NOMO-1 treated with DMSO at 0.1 percent for 48 hours (cell line): Measurements from ENCODE around the gene FOXO3.

Experiments used
- DNase-seq: peaks from one replicate; lab custom pipeline; 2025; ENCODE audit not compliant: unreplicated experiment; lab: John Stamatoyannopoulos, UW

Gene FOXO3

DNA sequence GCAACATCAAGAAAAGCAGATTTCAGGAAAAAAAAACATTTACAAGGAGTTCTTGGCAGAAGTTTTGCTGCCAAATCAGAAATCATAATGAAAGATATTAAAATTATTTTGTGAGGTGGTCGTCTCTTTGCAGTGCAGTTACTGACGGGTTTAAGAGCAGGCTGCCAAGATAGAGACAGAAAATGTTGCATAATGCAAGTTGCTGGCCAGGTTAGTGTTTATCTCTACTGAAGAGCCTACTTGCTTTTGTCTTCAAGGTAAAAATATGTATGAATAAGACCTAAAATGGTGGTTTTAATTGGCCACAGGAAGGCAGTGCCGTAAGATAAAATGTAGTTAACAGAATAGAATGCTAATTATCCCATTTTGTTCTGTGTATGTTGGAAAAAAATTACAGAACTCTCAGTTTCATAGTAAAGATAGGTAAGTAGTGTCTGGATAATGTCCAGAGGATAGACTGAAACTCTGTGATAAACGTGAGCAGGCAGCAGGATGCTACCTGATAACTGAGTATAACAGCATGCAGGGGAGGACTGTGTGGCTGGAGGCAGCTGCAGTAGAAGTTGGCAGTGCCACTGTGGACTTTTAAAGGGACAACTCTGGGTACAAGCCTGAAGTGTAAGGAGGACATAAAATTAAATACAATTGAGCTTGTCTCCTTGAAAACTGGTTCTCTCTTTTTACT is 13.9 kb downstream of the FOXO3 start:
- DNase-seq, result no peak

DNA sequence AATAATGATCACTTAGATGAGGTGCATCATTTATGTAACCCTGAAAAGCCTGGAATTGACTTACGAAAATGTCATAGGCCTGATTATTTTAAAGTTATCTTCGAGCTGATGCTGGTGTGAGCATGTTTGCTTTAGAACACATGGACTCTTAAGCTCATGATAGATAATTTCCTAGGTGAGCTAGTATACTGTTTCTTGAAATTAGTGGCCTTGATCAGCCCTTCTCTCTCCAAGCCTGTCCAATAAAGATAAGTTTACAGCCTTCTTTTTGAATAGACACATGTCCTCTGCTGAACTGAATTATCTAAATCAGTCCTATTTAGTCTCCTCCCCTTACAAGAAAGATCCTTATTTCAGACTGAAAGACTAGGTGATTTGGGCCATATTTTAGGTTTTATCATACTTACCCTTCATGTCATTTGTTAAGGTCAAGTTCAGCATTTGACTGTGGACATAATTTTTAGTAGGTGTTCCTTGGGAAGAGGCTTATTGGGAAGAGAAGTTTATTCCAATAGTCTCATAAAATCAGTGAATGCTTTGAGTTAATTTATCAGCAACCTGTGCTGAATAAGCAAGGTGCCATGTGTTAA is 15.3 kb downstream of the FOXO3 start:
- DNase-seq, result no peak

DNA sequence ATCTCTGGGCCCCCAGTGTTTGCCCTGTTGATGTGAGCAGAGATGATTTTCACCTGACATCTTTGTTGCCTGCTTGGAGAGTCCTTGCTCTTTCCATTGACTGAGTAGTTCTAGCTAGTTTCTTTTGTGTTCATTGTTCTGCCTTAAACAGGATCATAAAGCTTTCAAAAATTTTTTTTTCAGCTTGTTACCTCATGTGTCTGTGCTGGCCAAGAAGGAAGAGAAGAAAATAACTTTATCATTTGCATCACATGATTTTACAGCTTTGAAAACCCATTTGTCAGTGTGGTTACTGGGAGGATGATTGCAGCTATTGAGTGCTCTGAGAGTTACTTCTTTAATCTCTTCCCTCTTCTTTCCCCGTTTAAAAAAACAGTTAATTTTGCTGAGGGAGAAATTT is 16.0 kb downstream of the FOXO3 start:
- DNase-seq, result peak; percentile 67

DNA sequence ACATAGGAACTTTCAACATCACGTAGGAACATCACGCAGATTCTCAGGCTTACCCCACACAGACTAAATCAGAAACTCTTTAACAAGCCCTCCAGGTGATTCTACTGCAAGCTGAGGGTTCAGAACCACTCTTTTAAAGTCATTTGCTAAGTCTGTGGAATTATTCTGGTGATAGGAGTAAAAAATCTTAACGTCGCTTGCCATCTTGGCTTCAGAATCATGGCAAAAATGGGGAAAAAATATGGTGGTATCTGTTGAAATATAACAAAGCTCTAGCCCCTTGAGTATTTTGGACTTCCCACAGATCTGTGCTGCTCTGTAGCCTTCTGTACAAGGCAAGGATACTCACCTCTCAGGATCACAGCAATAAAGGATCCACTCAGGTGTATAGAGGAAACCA is 17.4 kb downstream of the FOXO3 start:
- no peak for DNase-seq

DNA sequence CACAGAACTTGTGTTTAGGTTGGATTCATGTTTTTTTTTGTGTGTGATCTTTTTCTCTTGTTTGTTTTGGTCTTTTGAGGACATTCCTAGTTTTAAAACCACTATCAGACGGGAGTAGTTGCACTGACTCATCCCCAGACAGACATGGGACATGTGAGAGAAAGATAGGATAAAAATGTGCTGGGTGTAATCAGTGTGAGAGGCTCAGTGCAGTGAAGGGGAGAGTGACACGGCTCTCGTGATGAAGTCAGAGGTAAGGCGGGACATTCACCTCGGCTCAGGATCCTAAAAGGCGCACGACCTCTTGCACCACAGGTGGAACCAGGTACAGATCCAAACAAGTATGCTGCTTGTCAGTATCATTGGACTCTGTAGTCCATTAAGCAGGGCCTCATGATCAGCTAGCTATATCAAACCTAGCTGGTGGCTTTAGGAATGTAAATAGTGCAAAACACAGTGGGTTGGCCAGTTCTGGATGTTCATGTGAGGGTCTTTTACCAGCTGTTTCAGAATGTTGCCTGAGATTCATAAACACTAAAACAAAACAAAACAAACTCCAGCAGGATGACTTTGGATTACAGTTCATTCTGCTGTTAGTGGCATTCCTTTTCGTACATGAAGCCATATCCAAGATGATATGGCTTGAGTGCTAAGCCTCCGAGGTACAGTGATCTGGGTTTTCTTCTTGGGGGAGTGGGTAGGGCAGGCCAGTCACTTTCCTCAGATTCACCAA is 18.0 kb downstream of the FOXO3 start:
- DNase-seq, result no peak

DNA sequence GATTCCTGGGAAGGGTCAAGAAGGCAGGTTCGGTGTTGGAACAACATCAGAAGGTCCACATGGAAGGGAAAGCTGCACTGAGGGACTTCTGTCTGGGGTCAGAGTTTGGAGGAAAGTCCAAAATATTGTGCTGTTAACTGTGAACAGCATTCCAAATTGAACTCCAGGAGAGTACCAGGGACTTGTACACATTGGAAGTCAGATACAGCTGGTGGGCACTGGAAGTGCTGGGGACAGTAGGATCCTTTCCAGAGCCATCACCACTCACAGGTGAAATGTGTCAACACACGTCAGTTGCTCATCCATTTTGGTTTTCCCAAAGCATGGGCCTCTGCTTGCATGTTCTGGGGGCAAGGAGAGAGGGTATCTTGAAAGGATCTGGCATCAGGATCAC is 18.6 kb downstream of the FOXO3 start:
- no peak for DNase-seq

DNA sequence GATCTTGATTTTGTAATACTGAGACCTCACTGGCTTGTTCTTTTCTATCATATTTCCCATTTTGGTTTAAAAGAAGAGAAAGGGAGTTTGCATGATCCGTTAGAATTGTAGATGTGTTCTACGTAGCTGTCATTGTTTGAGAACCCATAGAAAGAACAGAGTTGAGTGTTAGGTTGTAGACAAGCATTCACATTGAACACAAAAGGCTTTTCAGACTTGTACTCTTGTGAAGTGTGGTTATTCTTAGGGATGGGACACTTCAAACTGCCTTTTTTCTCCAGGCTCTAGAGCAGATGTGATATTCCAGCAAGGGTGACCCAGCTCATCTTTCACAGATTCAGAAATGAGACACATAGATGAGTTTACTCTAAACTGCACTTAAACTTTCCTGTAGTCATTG is 19.9 kb downstream of the FOXO3 start:
- DNase-seq, result no peak

DNA sequence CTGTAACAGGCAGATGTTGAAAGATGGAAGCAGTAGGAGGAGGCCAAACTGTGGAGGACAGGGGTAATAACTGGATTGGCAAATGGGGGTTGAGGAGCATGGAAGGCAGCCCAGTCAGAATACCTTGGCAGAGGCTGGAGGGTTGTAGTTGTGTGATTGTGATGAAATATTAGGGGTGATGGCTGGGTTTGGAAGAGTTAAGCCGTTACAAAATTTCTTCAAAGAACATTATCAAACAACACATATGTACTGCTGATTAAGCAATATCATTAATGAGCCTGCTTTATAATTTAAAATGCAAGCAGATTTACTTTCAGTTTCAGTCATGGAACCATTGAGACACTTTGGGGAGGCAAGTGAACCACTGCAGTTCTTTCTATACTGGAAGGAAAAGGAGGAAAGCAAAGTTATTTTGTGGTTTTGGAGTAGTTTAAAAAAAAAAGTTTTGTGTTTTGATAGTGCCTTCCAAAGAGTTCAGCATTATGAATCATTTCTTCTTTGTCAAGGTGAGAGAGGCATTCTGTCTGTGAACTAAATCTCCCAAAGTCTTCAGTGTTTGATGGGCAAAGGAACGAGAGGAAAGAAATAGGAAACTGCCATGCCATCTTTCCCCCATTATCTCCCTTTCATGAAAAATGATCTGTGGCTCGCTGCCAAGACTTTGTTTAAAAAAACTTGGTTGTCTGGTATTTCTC is 20.7 kb downstream of the FOXO3 start:
- DNase-seq, result peak; percentile 82

DNA sequence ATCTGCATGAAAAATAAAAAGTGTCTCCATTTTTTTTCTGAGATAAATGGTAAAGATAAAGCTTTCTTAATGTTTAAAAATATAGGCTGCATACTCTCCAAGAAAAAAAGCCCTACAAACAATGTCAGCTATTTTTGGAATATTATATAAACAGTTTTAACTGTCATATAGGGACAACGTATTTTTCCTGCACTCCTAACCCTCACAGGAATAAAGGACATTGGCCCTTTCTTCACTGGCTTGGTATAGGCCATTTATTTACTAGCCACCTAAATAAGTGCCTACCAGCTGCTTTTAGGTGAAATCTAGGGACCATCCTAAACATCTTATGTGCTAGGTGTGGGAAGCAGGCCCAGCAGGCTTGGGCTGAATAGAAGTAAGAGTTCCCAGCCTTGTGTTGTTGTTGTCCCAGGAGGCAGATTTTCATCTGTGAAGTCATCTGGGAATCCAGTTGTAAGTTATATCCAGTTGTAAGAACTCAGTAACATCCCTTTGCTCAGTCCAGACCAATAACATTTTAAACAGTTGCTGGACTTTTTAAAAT is 21.3 kb downstream of the FOXO3 start:
- DNase-seq, result no peak

DNA sequence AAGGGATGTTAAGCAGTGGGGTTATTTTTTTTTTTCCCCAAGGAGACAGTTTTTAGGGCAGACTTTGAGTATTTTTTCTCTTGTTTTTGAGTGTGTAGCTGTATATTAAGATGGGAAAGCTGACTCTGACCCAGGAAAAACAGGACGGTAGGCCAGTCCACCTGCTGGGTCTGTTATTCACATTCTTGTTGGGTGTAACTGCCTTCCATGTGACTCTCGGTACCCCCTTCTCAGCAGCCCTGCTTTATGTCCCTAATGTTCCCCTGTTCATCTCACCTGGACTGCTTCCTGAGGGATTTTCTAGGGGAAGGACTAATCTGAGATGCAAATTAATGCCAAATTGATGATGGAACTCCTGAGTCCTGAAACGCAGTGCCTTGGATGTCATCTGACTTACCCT is 21.9 kb downstream of the FOXO3 start:
- no peak for DNase-seq

DNA sequence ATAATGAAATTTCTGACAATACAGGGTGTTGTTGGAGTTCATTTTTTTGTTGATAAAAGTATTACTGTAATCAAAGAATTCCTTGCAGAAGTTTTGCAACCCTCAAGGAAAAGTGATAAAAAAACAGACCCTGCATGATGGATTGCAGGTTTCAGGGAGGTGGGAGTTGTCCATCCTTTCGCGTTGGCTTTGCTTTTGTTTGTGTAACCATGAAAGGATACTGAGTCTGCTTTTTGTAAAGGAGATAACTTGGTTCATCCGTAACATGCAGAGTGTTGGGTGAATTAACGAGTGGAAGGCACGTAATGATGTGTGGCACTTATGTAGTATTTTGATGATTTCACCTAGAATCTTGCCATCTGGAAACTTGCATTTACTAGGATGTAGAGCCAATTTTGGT is 23.6 kb downstream of the FOXO3 start:
- DNase-seq, result no peak

DNA sequence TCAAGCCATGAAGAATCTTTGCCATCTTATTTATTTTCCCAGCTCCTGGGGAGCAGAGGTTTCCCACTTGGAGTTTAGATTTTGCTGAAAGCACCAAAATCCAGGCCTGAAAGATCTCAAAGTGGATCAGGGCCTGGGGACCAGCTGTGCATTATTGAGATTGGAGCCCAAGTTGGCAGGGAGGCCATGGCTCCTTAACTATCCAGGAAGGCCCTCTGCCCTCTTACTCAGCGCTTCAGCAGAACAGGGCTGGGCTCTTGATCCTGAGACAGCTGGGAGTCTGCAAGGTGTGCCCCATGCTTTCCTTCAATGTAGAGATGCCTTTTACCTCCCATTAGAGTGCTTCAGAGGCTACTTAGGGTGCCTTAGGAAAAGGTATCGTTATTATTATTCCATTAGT is 24.6 kb downstream of the FOXO3 start:
- no peak for DNase-seq

DNA sequence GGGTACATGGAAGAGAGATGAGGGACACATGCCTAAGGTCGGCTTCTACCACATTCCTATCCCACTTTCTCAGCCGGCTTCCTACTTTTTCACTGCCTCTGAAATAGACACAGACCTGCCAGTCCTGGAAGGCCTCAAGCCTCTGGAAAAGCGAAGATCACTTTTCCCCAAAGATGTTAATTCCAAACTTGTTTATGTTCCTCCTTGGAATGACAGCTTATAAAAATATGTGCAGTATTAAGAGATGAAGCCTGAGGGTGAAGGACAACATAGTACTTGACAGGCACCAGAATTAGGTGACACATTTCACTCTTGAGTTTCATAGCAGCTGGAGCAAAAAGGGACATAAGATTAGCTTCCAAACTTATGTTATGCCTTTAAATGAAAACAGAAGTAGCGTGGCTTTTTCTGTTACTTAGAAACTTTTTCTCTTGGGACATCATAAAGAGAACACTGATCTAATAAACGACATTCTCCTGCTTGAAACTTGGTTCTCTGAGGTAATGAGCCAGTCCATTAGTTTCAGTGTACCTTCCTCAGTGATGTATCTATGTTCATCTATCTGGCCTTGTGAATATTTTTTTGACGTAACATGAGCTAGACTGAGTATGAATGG is 25.3 kb downstream of the FOXO3 start:
- DNase-seq, result no peak

DNA sequence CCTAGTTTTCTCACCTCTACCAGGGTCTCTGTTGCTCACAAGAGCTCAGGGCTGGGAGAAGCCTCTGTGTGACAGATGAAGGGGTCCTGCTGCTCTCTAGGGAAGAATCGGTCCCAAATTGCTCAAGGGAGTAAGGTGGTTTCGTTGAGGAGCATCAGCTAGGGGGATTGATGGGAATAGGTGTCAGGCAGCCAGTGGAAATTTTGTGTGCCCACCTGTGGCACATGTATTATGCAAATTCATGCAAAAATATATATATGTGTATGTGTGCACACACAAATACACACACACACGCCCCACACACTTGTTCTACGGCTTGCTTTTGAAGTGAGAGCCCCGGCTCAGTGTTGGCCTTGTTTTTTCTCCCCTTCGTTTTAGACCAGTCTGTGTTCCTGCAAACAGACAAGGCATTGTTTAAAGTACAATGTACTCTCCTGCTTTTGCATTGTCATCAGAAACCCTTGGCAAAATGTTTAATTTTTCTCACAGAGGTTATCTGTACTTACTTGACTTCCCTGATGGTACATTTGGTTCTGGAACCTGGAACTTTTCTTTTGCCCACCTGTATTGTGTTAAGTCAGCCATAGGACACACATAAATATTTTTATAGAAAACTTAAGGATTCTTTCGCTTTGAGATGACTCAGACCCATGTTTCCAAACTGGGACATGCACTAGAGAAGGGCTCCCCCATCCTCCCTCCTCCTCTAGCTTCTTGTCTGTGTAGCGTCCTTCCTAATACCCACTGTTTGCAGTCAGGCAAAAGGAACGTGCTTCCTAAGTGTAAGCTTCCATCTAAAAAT is 26.7 kb downstream of the FOXO3 start:
- DNase-seq, result no peak

DNA sequence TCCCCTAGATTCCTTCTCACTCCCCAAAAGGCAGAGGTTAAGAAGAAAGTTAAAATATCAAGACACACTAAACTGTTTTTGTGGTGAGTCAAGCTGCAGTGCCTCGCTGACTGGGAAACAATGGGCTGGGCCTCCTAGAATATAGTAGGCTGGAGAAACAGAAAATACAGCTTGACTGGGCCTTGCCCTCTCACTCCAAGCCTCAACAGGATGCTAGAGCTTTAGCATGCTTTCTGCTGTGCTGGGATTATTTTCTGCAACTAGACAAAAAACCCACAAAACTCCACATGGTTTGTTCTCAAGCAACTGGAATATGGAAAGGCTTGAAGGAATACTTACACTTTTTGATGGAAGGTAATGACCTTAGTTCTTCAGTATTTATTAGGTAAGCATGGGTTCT is 27.9 kb downstream of the FOXO3 start:
- DNase-seq, result no peak

DNA sequence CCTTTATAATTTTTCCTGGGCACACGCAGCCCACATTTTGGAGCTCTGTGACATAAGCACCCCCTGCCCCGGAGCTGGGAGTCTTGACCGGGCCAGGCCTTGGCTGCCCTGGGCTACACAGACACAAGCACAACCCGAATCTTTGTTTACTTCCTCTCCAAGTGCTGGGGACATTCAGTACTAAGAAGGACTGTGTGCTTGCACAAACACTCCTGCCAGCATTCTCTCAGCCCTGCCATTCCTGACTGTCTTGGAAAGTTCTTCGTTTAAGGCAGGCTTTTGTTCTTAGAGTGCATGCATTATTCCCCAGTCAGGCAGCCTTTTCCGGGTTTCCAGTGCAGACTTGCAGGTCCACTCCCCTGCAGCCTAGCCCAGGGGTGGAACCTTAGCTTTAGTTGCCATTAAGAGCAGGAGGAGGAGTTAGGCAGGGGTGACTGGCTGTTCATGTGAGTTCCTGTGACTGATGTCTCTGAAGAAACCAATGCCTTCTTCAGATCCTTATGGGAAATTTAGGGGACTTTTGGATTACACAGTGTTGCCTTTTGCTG is 28.6 kb downstream of the FOXO3 start:
- peak; percentile 32 for DNase-seq

DNA sequence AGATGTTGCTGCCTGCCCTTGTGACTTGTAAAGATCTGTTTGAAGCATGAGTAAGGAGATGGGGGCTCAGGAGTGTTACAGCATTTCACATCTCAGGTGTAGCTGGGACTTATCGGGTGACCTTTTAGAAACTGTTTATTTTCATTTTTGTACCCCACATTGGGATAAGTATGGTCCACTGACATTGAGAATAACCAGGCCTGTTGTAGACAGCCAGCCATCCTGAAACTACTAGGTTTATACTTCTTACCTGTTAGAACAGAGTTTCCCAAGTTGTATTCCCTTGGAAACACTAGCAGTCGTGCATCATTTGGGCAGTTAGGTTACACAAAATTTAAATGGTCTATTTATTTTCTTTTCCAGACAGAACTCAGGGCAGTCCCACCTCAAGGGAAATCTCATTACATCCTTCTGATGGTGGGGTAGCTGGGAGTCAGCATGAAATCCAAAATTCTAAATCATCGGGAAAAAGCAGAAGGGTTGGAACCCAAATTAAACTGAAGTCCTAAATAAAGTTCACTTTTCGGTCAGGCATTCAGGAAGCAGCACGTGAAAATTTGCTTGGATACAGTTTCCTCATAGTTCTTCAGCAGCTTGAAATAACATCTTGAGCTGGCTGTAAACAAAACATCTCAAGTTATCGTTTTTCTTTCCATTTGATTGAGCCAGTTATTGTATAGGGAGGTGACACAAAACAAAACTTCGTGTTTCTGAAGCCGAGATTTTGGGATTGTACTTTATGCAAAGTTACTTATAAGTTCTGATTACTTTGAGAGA is 30.5 kb downstream of the FOXO3 start:
- no peak for DNase-seq

DNA sequence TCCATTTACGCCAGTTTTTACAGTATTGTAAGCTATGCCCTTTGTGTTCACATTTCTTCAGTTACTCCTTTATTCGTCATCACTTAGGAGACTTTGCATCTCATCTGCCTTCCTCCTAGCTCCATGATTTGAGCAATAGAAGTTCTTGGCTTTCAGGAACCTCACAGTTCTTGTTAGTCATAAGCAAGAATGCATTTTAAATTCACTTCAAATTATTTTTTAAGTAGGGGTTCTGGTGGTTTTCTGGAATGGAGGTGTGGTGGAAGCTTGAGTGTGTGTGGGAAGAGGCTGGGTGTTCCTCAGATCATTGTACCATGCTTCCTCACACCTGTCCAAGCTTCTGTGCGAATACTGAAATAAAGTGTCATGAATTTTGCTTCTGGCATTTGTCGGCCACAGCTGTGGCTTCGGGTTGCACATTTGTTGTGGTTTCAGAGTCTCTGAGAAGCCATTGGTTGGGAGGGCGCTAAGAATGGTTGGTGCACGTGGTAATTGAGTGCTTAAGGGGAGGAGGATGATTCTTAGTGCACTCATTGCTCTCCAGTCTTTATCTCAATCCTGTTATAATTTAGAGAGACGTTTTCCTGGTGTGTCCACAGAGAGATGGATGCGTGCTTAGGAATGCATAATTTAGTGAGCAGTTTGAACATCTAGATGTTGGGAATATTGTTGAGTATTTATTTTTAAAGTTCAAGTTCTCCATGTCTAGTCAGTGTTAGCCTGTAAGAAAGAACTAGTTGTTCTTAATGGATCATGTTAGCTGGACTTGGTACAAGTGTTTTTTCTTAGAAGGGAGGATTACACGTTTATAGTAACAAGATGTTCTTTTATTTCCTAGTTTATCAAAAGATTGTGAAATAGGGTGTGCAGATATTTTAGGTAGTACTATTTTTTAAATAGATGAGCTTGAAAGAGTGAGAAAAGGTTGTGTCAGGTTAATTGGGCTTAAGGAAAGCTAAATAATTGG is 31.9 kb downstream of the FOXO3 start:
- peak; percentile 71 for DNase-seq
